Esophagus muscularis mucosa (tissue), 4 donors: ENCODE data around the gene IQCH. TPM values are rescaled to one million over a fixed set of nuclear protein-coding genes. Genes with fewer than 3 reads are reported as not detected.

Experiments used
- DNase-seq: peaks from one replicate; pipeline ENCODE4 v3.0.0-alpha.2; 2017; ENCODE audit errors: extremely low spot score
- H3K27ac ChIP-seq, 4 donors: fragments of 200-600 bp; sonication (generic); replicated peaks in 1 of 4; 1 replicate in 3 of 4; 2 replicates in 1 of 4; pipeline ENCODE4 v1.5.1; 2016 to 2019; ENCODE audit warnings: mild to moderate bottlenecking in 1 of 4
- H3K27me3 ChIP-seq, 4 donors: fragments of 200-600 bp; sonication (generic); one replicate each; pipeline versions ENCODE4 v1.5.1 to v1.6.0; 2016 to 2019
- H3K36me3 ChIP-seq, 4 donors: fragments of 200-600 bp; sonication (generic); one replicate each; pipeline ENCODE4 v1.5.1; 2016 to 2019
- H3K4me1 ChIP-seq, 4 donors: fragments of 200-600 bp; sonication (generic); one replicate each; pipeline ENCODE4 v1.5.1; 2016 to 2019
- H3K4me3 ChIP-seq, 4 donors: fragments of 200-600 bp; sonication (generic); 1 replicate in 2 of 4; 2 replicates in 2 of 4; pipeline ENCODE4 v1.5.1; 2016 to 2019; ENCODE audit warnings: mild to moderate bottlenecking in 4 of 4, moderate library complexity in 1 of 4
- H3K9me3 ChIP-seq, 4 donors: fragments of 200-600 bp; sonication (generic); 1 replicate in 3 of 4; 2 replicates in 1 of 4; pipeline ENCODE4 v1.5.1; 2016 to 2019
- CTCF ChIP-seq, 3 experiments: fragments of 200-600 bp in 2 of 3; fragments of 450-650 bp in 1 of 3; sonication (generic) in 2 of 3; IDR thresholded peaks; one replicate each; pipeline ENCODE4 v1.5.1; 2017 to 2019; ENCODE audit warnings: antibody characterized with exemption in 3 of 3, mild to moderate bottlenecking in 2 of 3, moderate library complexity in 1 of 3
- EP300 ChIP-seq: sonication (generic); formaldehyde crosslinking; IDR thresholded peaks from one replicate; pipeline ENCODE4 v1.6.1; 2017; ENCODE audit warnings: antibody characterized with exemption
- POLR2A ChIP-seq: fragments of 450-650 bp; IDR thresholded peaks from one replicate; pipeline ENCODE4 v1.6.1; 2017; ENCODE audit warnings: antibody characterized with exemption, moderate library complexity, mild to moderate bottlenecking, low read depth
- POLR2AphosphoS5 ChIP-seq, 2 donors: sonication (generic); formaldehyde crosslinking; IDR thresholded peaks; one replicate each; pipeline ENCODE4 v1.6.1; 2017; ENCODE audit warnings: antibody characterized with exemption in 2 of 2
- WGBS: methylation state at CpG from one replicate; pipeline ENCODE4 v1.1.5; 2018; 5-methylcytosine and 5-hydroxymethylcytosine counted together
- intact Hi-C: fragments of 100-400 bp; cut with DNase I; formaldehyde crosslinking; loops from one replicate; pipeline ENCODE4 v1.15.1; 2023
- total RNA-seq, 4 donors: library from RNA; depleted of rRNA; stranded (reverse); fragments of >200 nt; gene quantifications; one replicate each; pipeline versions ENCODE4 v1.1.0 to v1.2.1, GENCODE V29; 2016

Gene IQCH
- total RNA-seq, 4 donors from 2014 or later: 0.58 to 2.4 (median 1.2) TPM

DNA sequence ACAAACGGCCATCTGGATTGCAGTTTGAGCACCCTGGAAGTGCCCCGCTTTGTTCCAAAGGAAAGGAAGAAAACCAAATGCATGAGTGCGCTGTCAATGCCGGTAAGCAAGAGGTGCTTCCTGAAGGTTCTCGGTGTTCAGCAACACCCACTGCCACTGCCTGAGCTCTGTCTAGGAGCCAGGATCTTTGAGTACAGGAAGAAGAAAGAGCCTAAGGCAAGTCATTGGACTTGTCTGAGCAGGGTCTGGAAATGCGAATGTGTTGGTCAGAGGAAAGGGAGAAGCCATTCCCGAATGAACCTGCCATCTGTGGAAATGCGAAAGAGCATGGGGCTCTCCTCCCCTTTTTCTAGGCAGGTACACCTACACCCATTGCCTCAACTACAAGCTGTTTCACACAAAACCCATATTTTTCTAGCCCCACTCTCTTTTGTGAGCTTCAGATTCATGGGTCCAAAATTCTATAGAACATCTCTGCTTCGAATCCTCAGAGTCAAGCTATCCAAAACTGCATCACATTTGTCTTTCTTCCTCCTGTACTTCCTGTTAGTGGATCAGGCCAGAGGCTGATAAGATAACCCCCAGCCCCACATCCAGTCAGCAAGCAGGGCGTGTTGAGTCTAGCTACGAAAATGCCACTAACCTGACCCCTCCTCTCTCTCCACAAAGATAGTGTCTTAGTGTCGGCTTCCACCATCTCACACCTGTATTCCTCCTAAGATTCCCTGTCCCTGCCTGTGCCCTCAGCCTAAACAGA lies 210.8 kb downstream of the IQCH start:
- Histone ChIP-seq H3K4me3 (no peak overlapping the region), H3K9me3 (no peaks in the 10 kb centered on the region), H3K27ac (no peak overlapping the region), H3K36me3 (peaks cover 0 to 5% (median 0%) of the 10 kb centered on the region in 4 donors), H3K27me3 (no peaks in the 10 kb centered on the region), H3K4me1 (peaks cover 0 to 3% (median 0%) of the 10 kb centered on the region in 4 donors)
- TF ChIP-seq POLR2AphosphoS5 (IDR thresholded peaks at IDR 0.05): no peak
- TF ChIP-seq CTCF (IDR thresholded peaks at IDR 0.05): no peak
- no peak for TF ChIP-seq EP300
- no peak for TF ChIP-seq POLR2A
- no peak for DNase-seq
- intact Hi-C loops: no loop called here
- WGBS: 95% methylated on average over 12 of the region's 12 CpGs

- Histone ChIP-seq H3K27ac (no peak overlapping the region), H3K36me3 (peaks cover 0 to 5% (median 0%) of the 10 kb centered on the region in 4 donors), H3K27me3 (no peaks in the 10 kb centered on the region), H3K9me3 (no peaks in the 10 kb centered on the region), H3K4me1 (peaks cover 0 to 3% (median 0%) of the 10 kb centered on the region in 4 donors), H3K4me3 (no peak overlapping the region)
- TF ChIP-seq POLR2AphosphoS5 (IDR thresholded peaks at IDR 0.05) (no peak), POLR2A (no peak), CTCF (IDR thresholded peaks at IDR 0.05) (no peak)
- intact Hi-C loops: no loop called here
- WGBS: 67% methylated on average over 3 of the region's 3 CpGs
- no peak for DNase-seq
These were observed 213.8 kb downstream of the IQCH start for GRCh38 chr15:67468416-67468815.

- Histone ChIP-seq H3K27me3 (no peaks in the 10 kb centered on the region), H3K9me3 (no peaks in the 10 kb centered on the region), H3K27ac (no peak overlapping the region), H3K4me1 (peaks cover 0 to 3% (median 0%) of the 10 kb centered on the region in 4 donors), H3K36me3 (peaks cover 0 to 5% (median 0%) of the 10 kb centered on the region in 4 donors), H3K4me3 (no peak overlapping the region)
- no peak for DNase-seq
- TF ChIP-seq POLR2AphosphoS5 (IDR thresholded peaks at IDR 0.05) (no peak), POLR2A (no peak), CTCF (IDR thresholded peaks at IDR 0.05) (no peak), EP300 (no peak)
- WGBS: 86% methylated on average over 3 of the region's 3 CpGs
- intact Hi-C loops: no loop called here
These were observed 215.1 kb downstream of the IQCH start for GRCh38 chr15:67469680-67470079.

GRCh38 chr15:67472957-67473356 lies 218.4 kb downstream of the IQCH start:
- H3K9me3 ChIP-seq: no peaks in the 10 kb centered on the region
- no peak for TF ChIP-seq CTCF (IDR thresholded peaks at IDR 0.05)
- H3K27ac ChIP-seq: no peak overlapping the region
- intact Hi-C loops: no loop called here
- WGBS: 100% methylated on average over 1 of the region's 1 CpG
- H3K4me3 ChIP-seq: no peak overlapping the region
- H3K36me3 ChIP-seq: no peaks in the 10 kb centered on the region
- H3K27me3 ChIP-seq: no peaks in the 10 kb centered on the region
- no peak for DNase-seq
- peaks cover 0 to 3% (median 0%) of the 10 kb centered on the region in 4 donors for H3K4me1 ChIP-seq
